NCI-H345 treated with DMSO at 0.1 percent for 48 hours (cell line): ENCODE data around the gene VPS50.

Experiments
- DNase-seq: peaks from one replicate; lab custom pipeline; 2025; ENCODE audit not compliant: unreplicated experiment; lab: John Stamatoyannopoulos, UW

VPS50 gene

DNA sequence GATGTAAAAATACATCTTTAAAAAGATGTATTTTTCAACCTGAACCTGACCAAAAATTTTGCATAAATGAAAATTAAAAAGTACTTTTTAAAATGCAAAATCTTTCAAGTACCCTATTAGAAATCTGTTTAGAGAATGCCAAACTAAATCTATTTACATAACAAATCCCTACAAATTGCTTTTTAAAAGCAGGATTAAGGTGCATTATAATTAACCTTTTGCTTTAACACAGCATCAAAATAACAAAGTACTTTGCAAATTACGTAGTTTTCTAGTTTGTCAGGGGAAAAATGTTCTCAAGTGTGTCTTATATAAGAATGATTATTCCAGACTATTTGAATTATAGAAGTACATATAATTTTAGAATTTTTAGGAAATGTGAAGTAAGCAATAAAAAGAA, 160.8 kb downstream of the VPS50 start:
- no peak for DNase-seq

DNA sequence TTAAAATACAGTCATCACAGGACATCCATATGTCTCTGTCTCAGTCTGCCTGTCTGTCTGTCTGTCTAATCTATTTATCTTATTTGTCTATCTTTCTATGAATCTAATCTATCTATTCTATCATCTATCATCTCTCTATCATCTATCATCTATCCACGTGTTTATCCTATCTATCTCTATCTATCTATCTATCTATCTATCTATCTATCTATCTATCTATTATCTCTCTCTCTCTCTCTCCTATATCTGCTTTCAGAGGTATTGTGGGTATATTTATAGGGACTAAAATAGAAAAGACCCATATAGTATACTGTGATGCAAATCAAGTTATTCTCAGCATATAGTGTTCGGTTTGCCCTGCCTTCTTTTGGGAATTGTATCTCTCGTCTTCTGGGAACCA, 167.5 kb downstream of the VPS50 start:
- DNase-seq: no peak

DNA sequence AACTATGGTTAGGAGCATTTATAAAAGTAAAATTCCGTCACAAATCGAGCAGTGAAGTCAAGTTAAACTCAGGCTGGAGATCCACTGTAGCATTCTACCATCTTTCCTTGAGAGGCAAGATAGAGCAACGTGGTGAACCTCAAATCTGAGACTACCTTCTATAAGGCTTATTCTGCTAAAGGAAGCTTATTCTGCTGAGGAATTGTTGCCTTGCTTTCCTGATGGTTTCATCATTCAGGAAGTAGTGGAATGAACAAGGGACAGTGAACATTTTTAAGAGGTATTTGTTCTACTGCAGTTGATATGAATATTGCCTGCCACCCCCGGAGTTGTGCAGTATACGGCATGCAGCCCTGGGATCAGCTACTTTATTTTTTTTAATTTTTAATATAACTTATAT, 170.8 kb downstream of the VPS50 start:
- DNase-seq: no peak

DNA sequence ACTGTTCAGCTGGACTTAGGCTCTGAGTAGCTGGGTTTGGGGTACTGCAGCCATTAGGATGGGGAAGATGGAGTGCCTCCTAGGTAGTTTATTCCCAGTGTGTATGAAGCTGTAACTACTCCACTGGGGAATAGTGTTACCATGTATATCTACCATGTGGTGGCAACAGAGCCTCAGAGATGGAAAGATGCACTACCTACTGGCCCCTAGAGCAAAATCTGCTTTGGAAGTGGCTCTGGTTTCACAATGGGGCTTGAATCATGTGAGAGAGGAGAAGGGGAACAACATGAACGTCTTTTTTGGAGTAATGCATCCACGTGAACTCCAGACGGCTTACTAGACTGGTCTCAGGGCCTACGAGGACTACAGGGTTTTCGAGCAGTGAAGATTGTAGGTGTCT, 175.1 kb downstream of the VPS50 start:
- no peak for DNase-seq

DNA sequence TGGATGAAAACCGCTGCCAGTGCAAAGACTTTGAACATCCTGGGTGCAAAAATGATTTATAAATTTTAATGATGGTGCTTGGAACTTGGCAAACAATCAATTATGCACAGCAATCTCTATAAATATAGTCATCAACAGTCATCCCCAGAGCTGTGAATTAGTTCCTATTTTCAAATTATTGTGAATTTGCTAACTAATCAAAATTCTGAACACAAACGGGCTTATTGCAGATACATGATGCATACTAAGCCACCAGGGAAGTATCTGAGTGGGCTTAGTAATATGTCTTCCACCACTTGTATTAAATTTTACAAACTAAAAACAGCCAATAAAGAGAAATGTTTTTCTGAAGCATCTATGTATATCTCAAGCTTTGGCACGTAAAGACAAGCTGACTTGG, 177.2 kb downstream of the VPS50 start:
- no peak for DNase-seq
